ENCODE measurements around the gene ZNF879.

The ZNF879 gene

DNA sequence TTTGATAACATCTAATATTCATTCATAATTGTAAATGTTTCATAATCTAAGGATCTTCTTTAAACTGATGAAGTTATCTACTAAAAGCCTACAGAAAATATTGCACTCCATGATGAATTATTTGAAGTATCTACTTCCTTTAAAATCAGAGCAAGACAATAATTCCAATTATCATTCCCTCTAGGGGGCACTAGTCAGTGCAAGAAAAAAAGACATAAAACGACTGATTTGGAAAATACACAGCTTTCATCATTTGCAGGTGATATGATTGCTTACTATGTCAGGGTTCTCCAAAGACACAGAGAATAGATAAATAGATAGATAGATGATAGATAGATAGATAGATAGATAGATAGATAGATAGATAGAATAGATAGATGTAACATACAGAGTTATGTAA lies 14.9 kb upstream of the ZNF879 start:
- DNase-seq (ENCODE audit: low spot score) = no peak

DNA sequence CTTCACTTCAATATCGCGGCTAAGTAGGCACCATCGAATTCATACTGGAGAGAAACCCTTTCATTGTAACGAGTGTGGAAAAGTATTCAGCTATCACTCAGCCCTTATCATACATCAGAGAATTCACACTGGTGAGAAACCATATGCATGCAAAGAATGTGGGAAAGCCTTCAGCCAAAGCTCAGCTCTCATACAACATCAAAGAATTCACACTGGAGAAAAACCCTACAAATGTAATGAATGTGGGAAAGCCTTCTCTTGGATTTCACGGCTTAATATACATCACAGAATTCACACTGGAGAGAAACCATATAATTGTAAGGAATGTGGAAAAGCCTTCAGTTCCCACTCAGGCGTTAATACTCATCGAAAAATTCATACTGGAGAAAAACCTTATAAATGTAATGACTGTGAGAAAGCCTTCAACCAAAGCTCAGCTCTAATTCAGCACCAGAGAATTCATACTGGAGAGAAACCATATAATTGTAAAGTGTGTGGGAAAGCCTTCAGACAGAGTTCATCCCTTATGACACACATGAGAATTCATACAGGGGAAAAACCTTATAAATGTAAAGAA lies 9.5 kb downstream of the ZNF879 start:
- no peak for DNase-seq (ENCODE audit: low spot score)

DNA sequence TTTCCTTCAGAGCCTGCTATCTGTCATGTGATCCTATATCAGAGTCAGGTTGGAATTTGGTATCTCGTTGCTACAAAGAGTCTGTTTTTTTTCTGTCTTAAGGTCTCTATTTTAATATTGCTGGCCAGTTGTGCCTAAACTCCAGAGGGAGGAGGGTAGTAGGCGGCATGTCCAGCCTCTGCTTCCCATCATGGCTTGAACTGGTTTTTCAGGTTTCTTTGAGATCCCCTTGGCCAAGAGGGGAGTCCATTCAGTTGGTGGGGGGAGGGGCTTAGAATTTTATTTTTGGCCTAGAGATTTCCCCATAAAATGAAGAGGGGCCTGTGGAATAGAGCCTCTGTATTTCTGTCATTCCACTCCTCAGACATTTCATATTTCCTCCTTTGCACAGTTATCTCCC lies 21.2 kb downstream of the ZNF879 start:
- no peak for DNase-seq (ENCODE audit: low spot score)

DNA sequence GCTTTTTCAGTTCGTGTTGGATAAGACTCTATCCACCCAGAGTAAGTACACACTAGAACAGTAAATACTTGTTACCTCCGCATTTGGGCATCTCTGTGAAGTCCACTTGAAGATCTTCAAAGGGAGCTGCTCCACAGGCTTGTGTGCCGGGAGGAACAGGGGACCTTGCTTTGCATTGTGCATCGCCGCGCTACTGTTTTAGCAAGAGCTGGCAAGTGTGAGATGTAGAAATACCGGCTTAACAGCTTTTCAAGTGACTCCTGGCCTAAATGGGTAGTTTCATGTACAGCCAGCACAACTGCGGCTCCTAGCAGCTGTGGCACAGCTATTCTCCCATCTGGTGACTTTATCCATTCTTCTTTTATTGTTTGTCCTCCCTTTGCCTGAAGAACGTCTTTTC lies 28.2 kb downstream of the ZNF879 start:
- no peak for DNase-seq (ENCODE audit: low spot score)

DNA sequence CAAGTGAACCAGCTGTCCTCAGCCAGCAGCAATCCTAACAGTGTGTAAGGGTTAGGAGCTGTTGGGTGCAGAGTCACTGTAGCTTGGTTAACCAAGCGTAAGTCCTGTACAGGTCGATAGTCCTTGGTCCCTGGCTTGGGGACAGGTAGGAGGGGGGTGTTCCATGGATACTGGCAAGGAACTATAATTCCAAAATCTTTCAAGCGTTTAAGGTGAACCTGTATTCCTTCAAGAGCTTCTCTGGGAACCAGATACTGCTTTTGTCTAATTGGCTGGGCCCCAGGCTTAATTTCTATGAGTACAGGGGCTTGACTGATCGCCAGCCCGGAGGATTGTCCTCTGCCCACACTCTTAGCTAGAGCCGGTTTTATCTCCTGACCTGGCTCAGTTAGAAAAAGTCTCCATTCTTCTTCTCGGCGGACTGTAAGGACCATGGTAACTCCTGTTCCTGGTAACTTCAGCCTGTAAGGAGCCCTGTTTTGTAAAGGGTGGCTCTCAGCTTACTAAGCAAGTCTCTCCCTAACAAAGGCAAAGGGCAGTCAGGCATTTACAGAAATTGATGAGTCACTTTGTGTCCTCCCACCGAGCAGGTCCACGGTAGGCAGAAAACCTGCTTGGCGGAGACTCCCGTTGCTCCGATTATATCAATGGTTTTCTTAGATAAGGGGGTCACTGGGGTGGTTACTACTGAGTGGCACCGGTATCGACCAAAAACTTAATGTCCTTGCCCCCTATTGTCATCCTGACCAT lies 30.6 kb downstream of the ZNF879 start:
- DNase-seq (ENCODE audit: low spot score) = no peak

DNA sequence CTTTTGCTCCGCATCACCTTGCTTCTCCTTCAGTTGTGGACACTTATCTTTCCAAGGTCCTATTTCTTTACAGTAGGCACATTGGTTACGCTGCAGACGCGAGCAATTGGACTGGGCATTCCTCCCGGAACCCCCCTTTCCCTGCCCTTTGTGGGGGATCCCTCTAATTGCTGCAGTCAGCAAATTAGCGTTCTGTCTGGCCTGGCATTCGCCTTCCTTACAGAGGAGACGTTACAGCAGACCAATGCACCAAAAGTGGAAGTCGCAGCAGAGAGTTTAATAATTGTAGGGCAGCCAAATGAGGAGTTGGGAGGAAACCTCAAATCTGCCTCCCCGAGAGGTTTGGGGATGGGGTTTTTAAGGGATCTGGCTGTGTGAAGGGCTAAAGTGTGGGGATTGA lies 31.3 kb downstream of the ZNF879 start:
- DNase-seq (ENCODE audit: low spot score) = no peak

DNA sequence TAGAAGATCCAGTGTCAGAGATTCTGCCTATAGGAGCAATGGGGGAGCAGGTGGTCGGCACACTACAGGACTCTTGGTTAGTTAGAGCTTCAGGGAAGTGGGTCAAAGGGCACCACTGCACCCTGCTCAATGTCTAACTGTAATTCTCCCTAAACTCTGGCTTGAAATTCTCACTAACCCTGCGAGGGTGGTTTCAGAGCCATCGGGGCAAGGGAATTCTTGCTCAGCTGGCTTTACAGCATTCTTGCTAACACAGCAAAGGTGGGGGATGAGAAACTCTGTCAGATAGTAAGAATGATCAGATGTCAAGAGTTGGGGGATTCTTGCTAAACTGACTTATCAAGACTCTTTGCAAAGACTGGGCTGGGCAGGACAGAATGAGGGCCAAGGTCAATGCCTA lies 31.8 kb downstream of the ZNF879 start:
- DNase-seq (ENCODE audit: low spot score) = no peak

DNA sequence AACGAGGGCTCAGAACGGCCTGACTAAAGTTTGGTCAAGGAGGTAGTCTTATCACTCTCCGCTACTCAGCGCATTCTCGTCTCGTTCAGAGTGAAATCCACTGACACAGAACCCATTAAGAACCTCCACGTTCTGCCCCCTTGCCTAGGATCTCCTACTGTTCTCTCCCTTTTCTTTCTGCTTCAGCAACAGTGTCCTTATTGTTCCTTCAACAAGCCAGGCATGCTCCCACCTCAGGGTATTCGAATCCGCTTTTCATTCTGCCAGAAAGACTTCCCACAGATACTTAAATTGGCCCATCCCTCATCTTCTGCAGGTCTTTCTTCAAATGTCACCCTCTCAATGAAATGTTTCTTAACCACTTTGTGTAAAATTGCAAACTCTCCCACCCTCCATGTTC lies 32.2 kb downstream of the ZNF879 start:
- no peak for DNase-seq (ENCODE audit: low spot score)

DNA sequence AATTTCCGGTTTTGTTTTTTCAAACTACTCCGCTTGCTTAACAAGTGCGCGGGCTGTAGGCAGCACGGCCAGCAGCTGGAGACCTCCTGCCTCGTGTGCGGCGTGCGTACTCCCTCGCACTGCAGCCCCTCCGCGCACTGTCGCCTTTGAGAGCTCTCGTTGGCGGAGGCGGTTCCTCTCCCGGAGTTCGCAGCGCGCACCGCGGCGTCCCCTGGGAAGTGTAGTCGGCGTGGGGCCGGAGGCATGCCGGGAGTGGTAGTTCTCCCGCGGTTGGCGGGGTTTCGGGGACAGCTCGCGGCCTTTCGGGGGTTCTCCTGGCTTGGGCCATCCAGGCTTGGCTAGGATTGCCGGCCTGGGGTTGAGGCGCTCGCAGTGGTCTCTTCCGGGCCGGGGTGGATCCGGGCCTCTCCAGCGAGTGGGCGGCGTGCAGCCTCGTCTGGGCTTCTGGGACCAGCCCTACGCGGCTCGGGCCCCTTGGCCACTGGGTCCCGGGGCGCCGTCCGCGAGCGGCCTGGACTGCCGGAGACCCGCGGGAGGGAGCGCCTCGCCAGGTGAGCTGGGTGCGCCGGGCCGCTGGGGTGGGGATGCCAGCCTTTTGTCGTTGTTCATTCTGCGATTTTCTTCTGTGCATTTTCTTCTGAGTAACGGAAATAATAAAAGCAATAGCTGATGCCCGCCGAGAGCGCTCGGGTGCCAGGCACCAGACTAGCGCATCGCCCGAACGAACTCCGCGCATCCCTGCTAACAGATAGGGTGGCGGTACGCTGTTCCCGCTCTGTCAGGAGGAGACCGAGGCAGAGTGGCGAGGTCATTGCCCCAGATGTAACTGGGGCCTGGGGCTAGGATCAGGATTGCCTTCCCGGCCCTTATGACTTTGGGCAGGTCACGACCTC lies 36.8 kb downstream of the ZNF879 start, which contains the start of gene ZNF354C:
TSS of gene ZNF354C (plus strand) at position 258 of the 893 bp plus-strand sequence. CDS start 1,696 bp downstream, outside the sequence.
- peak; percentile 81 for DNase-seq (ENCODE audit: low spot score)

DNA sequence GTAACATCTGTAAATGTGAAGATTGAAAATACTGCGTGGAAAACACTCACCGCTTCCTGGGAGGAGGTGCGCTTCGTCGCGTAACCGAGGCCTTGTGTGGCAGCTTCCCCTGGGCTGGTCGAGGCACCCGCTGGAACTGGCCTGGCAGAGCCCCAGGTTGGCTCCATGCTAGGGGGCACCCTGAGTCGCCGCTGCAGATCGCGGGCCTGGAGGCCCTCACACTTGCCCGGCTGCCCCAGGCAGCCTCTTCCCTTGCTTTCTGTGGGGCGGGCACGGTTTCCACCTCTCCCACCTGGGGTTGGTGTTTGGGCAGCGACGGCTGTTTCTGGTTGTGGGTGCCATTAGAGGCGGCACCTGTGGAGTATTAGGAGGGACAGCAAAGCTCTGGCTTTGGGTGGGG lies 37.4 kb downstream of the ZNF879 start:
- DNase-seq (ENCODE audit: low spot score) = no peak

DNA sequence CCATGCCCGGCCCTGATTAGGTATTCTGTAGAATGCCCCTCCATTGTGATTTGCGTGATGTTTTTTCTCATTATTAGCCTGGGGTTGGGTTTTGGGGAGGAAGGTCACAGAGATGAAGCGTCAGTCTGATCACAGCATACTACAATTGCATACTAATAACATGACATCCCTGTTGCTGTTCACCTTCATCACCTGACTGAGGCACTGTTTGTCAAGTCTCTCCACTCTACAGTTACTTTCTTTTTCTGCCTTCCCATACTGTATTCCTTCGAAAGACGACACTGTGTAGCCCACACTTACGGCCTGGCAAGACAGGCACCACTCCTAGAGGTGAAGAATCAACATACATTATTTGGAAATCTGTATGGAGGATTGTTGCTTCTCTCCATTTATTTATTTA lies 42.1 kb downstream of the ZNF879 start:
- DNase-seq (ENCODE audit: low spot score) = no peak

DNA sequence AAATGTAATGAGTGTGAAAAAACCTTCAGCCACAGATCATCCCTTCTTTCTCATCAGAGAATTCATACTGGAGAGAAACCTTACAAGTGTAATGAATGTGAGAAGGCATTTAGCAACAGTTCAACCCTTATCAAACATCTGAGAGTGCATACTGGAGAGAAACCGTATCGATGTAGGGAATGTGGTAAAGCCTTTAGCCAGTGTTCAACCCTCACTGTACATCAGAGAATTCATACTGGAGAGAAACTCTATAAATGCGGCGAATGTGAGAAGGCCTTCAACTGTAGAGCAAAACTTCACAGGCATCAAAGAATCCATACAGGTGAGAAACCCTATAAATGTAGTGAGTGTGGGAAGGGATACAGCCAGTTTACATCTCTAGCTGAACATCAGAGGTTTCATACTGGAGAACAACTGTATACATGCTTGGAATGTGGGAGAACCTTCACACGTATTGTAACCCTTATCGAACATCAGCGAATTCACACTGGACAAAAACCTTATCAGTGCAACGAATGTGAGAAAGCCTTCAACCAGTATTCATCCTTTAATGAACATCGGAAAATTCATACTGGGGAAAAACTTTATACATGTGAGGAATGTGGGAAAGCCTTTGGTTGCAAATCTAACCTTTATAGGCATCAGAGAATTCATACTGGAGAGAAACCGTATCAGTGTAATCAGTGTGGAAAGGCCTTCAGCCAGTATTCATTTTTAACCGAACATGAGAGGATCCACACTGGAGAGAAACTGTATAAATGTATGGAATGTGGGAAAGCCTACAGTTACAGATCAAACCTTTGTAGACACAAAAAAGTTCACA lies 55.8 kb downstream of the ZNF879 start:
- no peak for DNase-seq (ENCODE audit: low spot score)

DNA sequence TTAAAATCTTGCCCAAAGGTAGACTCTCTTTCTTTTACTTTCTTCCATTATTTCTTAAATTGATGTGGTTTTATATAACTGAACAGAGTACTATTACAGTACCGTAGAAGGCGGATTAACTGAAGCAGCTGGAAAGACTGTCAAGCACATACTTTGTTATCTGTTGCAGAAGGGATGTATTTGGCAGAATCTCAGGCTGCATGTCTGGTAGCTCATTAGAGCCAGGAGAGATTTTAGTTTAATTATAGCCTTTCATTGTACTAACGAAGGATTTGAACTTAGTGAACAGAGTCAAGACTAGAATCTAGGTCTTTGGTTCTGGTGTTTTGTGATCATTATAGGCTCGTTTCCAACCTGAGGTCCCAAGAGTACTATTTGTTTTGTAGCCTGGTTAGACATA lies 57.1 kb downstream of the ZNF879 start:
- no peak for DNase-seq (ENCODE audit: low spot score)

All from kidney tubule cell (primary cell).